ENCODE measurements around the gene RAPGEF1. TPM values are rescaled to one million over a fixed set of nuclear protein-coding genes. Genes with fewer than 3 reads are reported as not detected.

RAPGEF1 gene
- total and polyA plus RNA-seq, 2 of the 13 experiments (the other 11 are each of a cell fraction or from before 2014, with no cell fraction given) = 21.2 to 38.9 TPM

- peak; percentile 87 for TF ChIP-seq IKZF5 (CRISPR knock-in tag; IDR thresholded peaks at IDR 0.05)
These were observed 194.7 kb downstream of the RAPGEF1 start, which contains the start of gene PRRT1B (continued) for GRCh38 chr9:131545003-131545785.

GRCh38 chr9:131543141-131543540 is 196.7 kb downstream of the RAPGEF1 start:
- peaks cover 11% of the 10 kb centered on the region; the same call in 1 of the 2 replicates for H4K20me1 ChIP-seq (ENCODE audit: insufficient read depth, low read length)
- DNase-seq (ENCODE audit: low spot score) (no peak), FAIRE-seq (no peak), ATAC-seq (no peak)
- 59% methylated on average over 6 of the region's 6 CpGs for WGBS (ENCODE audit: low lambda C conversion rate)
- no peak overlapping the region for H3K4me3 ChIP-seq (replicated peaks in 1 of 3; ENCODE audit: insufficient read depth in 1 of 3, low read depth in 2 of 3, low read length in 3 of 3)
- POLR2A ChIA-PET = no interaction called here
- H3K36me3 ChIP-seq (replicated peaks in 1 of 2; ENCODE audit: control insufficient read depth in 1 of 2, insufficient read depth in 2 of 2, low read length in 2 of 2) = no peaks in the 10 kb centered on the region
- no peak overlapping the region for H3K9ac ChIP-seq (ENCODE audit: insufficient read depth, low read depth, low read length)
- no peak overlapping the region for H3K27ac ChIP-seq (ENCODE audit: extremely low read length, insufficient read depth, low read length)
- H3K4me1 ChIP-seq (ENCODE audit: insufficient read depth, low read length) = peaks cover 25% of the 10 kb centered on the region
- in situ Hi-C loops (cut with HindIII; ENCODE audit: extremely low pct_ligation_motif_present, low pct_unique_long_range_greater_than_20kb) (no loop called here), intact Hi-C loops (cut with micrococcal nuclease; ENCODE audit: unreplicated experiment) (no loop called here)
- H3K79me2 ChIP-seq (ENCODE audit: insufficient read depth, low read length) = no peaks in the 10 kb centered on the region
- CTCF ChIA-PET (ENCODE audit: low intra/inter-chr PET ratio, low total read pairs) = no interaction called here
- peaks cover 11 to 60% of the 10 kb centered on the region in 2 experiments; a peak in 4 of 5 replicates for H3K27me3 ChIP-seq (ENCODE audit: control insufficient read depth in 1 of 2, insufficient read depth in 2 of 2, low read length in 2 of 2)
- peaks cover 22% of the 10 kb centered on the region for H3K9me3 ChIP-seq (ENCODE audit: low read length)
- H3K4me2 ChIP-seq (ENCODE audit: low read depth, low read length) = no peak overlapping the region
- BruUV-seq (replicated peaks) = no TSS peak
- H2AFZ ChIP-seq (ENCODE audit: low read length) = no peak overlapping the region
- TF ChIP-seq ZNF230 (CRISPR knock-in tag; IDR thresholded peaks at IDR 0.05) (no peak), HMG20A (CRISPR knock-in tag; IDR thresholded peaks at IDR 0.05; ENCODE audit: borderline replicate concordance) (no peak), ZNF317 (CRISPR knock-in tag; IDR thresholded peaks at IDR 0.05) (peak; percentile 99), ZNF136 (CRISPR knock-in tag; IDR thresholded peaks at IDR 0.05; ENCODE audit: low read depth) (peak; percentile 30; the same call in 1 of the 2 replicates)
